A673 (cell line): ENCODE data around the gene TMEM184B. TPM values are rescaled to one million over a fixed set of nuclear protein-coding genes. Genes with fewer than 3 reads are reported as not detected.
"Not testable (repeated sequence)": the region's sequence is repeated elsewhere in the genome, so short reads cannot be mapped to it uniquely, and the experiment has no call there.

ENCODE experiments used
- BruUV-seq: library from RNA; stranded (reverse); fragments of 400-500 nt; replicated peaks from 2 replicates; lab custom pipeline; 2021; lab: Mats Ljungman, UMichigan
- CTCF ChIA-PET: fragments of 300-600 bp; sonication (Branson Sonifier 250); formaldehyde crosslinking; loops from one replicate; lab custom pipeline; 2022; ENCODE audit warnings: antibody characterized with exemption; lab: Charles Lee
- POLR2A ChIA-PET: fragments of 300-600 bp; sonication (Branson Sonifier 250); formaldehyde crosslinking; loops from one replicate; lab custom pipeline; 2022; ENCODE audit warnings: antibody characterized with exemption; ENCODE audit not compliant: low non-redundant PET; lab: Charles Lee
- DNase-seq: peaks from one replicate; pipeline ENCODE4 v3.0.0-alpha.2; 2015; ENCODE audit warnings: low spot score
- H3K27ac ChIP-seq: fragments of 200-600 bp; sonication (generic); 2 replicates; pipeline ENCODE4 v1.5.1; 2016; ENCODE audit warnings: mixed run types, low read depth, mild to moderate bottlenecking, mixed read lengths, antibody characterized with exemption, low read length; ENCODE audit not compliant: poor library complexity, severe bottlenecking
- H3K27me3 ChIP-seq: fragments of 200-600 bp; sonication (generic); replicated peaks from 2 replicates; pipeline ENCODE4 v1.6.1; 2017; ENCODE audit warnings: mixed run types, low read depth, mild to moderate bottlenecking, mixed read lengths, antibody characterized with exemption, low read length; ENCODE audit not compliant: insufficient read depth, poor library complexity
- H3K36me3 ChIP-seq: fragments of 200-600 bp; sonication (generic); 2 replicates; pipeline ENCODE4 v1.6.1; 2016; ENCODE audit warnings: mixed run types, mild to moderate bottlenecking, mixed read lengths, antibody characterized with exemption, low read length; ENCODE audit not compliant: insufficient read depth, poor library complexity, severe bottlenecking
- H3K4me1 ChIP-seq: fragments of 200-600 bp; sonication (generic); 2 replicates; pipeline ENCODE4 v1.6.1; 2017; ENCODE audit warnings: mixed run types, mild to moderate bottlenecking, mixed read lengths, antibody characterized with exemption, low read length; ENCODE audit not compliant: insufficient read depth, poor library complexity, severe bottlenecking
- H3K4me3 ChIP-seq: fragments of 200-600 bp; sonication (generic); 2 replicates; pipeline ENCODE4 v1.5.1; 2016; ENCODE audit warnings: low read depth, mixed run types, mild to moderate bottlenecking, mixed read lengths, low read length; ENCODE audit not compliant: poor library complexity, severe bottlenecking
- H3K9me3 ChIP-seq: fragments of 200-600 bp; sonication (generic); 2 replicates; pipeline ENCODE4 v1.6.1; 2016; ENCODE audit warnings: mixed run types, low read depth, mild to moderate bottlenecking, mixed read lengths, antibody characterized with exemption, low read length; ENCODE audit not compliant: poor library complexity, severe bottlenecking
- CTCF ChIP-seq: fragments of 300-800, 200-600 bp; sonication (generic); conservative IDR thresholded peaks from 2 replicates; pipeline ENCODE4 v1.5.1; 2017; ENCODE audit warnings: low read depth, mild to moderate bottlenecking, antibody characterized with exemption, low read length, moderate library complexity, mixed read lengths
- EZH2 ChIP-seq: fragments of 200-600 bp; sonication (generic); IDR thresholded peaks from 2 replicates; pipeline ENCODE4 v1.6.1; 2017; ENCODE audit warnings: borderline replicate concordance, low read depth, mild to moderate bottlenecking, mixed read lengths, antibody characterized with exemption, low read length; ENCODE audit not compliant: poor library complexity, severe bottlenecking
- intact Hi-C: fragments of 100-400 bp; cut with micrococcal nuclease; formaldehyde crosslinking; loops from one replicate; pipeline ENCODE4 v1.10.0; 2022; ENCODE audit not compliant: unreplicated experiment
- total RNA-seq: library from RNA; stranded (reverse); gene quantifications from 2 replicates; pipeline ENCODE4 v1.2.3, GENCODE V29; 2021

Gene TMEM184B
- total RNA-seq, 1 experiment from 2014 or later, result 50.9 TPM

- Histone ChIP-seq H3K4me1 (peaks cover 24% of the 10 kb centered on the region), H3K27ac (peak overlapping the region; percentile 62), H3K36me3 (no peaks in the 10 kb centered on the region), H3K9me3 (no peaks in the 10 kb centered on the region), H3K27me3 (no peaks in the 10 kb centered on the region), H3K4me3 (no peak overlapping the region)
- intact Hi-C loops, result no loop called here
- POLR2A ChIA-PET, result no interaction called here
- DNase-seq, result peak; percentile 61
- no TSS peak for BruUV-seq
- TF ChIP-seq CTCF, result no peak
- TF ChIP-seq EZH2, result no peak
- CTCF ChIA-PET, result no interaction called here
Observed at GRCh38 chr22:38177926-38178604, 94.7 kb downstream of the TMEM184B start.

GRCh38 chr22:38177571-38177925 is 95.3 kb downstream of the TMEM184B start:
- POLR2A ChIA-PET, DNase-seq, H3K27me3 ChIP-seq, CTCF ChIA-PET, BruUV-seq, intact Hi-C loops, H3K27ac ChIP-seq, H3K9me3 ChIP-seq, H3K36me3 ChIP-seq, H3K4me3 ChIP-seq: not testable (repeated sequence)
- H3K4me1 ChIP-seq, result peaks cover 24% of the 10 kb centered on the region

GRCh38 chr22:38177044-38177443 is 95.8 kb downstream of the TMEM184B start:
- TF ChIP-seq EZH2 (no peak), CTCF (no peak)
- POLR2A ChIA-PET, result no interaction called here
- H3K27ac ChIP-seq, result no peak overlapping the region

GRCh38 chr22:38176170-38176741 is 96.6 kb downstream of the TMEM184B start:
- no peak overlapping the region for H3K4me3 ChIP-seq
- H3K27ac ChIP-seq, result no peak overlapping the region
- DNase-seq, result no peak
- no peaks in the 10 kb centered on the region for H3K9me3 ChIP-seq
- peaks cover 22% of the 10 kb centered on the region for H3K4me1 ChIP-seq
- no peaks in the 10 kb centered on the region for H3K27me3 ChIP-seq
- BruUV-seq, result no TSS peak
- ChIA-PET CTCF (no interaction called here), POLR2A (interaction anchor here (0.6 kb wide), 1 partner anchor 54 kb away, joined by 5 read pairs; no protein-coding TSS in a partner anchor)
- intact Hi-C loops, result no loop called here
- H3K36me3 ChIP-seq, result no peaks in the 10 kb centered on the region
- no peak for TF ChIP-seq CTCF

More at GRCh38 chr22:38177044-38177443, 95.8 kb downstream of the TMEM184B start:
- Histone ChIP-seq H3K27me3 (no peaks in the 10 kb centered on the region), H3K9me3 (no peaks in the 10 kb centered on the region), H3K4me1 (peaks cover 24% of the 10 kb centered on the region), H3K36me3 (no peaks in the 10 kb centered on the region), H3K4me3 (no peak overlapping the region)
- no TSS peak for BruUV-seq
- intact Hi-C loops, result no loop called here
- CTCF ChIA-PET, result no interaction called here
- DNase-seq, result no peak
